RWPE1 (cell line): ENCODE results near the gene GLP2R.

Source experiments
- CTCF ChIA-PET: fragments of 350-600 bp; sonication (Branson Sonifier 250); formaldehyde crosslinking; extraction: SDS; loops from one replicate; lab custom pipeline; 2021; lab: Yijun Ruan, JAX
- POLR2A ChIA-PET: fragments of 400-600 bp; formaldehyde crosslinking; extraction: SDS; loops from one replicate; lab custom pipeline; 2020; ENCODE audit warnings: antibody characterized with exemption; ENCODE audit not compliant: low non-redundant PET; lab: Yijun Ruan, JAX
- DNase-seq: peaks from one replicate; pipeline ENCODE4 v3.0.0; 2012; ENCODE audit warnings: low spot score
- H3K27ac ChIP-seq: fragments of 450-650 bp; 2 replicates; pipeline ENCODE4 v1.5.1; 2017
- TF ChIP-seq, protein P1 (sequence below): fragments of 450-650 bp; conservative IDR thresholded peaks from 2 replicates; pipeline ENCODE4 v1.5.1; 2017; ENCODE audit warnings: low read depth, mild to moderate bottlenecking

The GLP2R gene

DNA sequence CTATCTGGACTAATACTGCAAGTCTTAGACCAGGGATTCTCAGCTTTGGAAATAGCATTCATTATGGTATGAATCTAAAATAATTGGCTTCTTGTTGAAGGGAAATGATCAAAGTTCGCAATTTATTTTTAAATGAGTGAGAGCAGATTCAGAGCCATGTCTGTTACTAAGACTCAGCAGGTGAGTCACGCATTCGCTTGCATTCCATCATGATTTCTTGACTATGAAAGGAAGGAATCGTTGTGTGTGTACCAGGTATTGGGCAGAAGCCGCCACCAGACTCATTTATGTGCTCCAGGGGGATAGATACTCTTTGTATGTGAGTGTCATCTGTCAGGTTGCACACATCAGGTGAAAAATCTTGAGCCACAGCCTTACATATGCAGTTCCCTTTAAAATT lies 14.6 kb upstream of the GLP2R start:
- ChIA-PET CTCF (interaction anchor here (0.6 to 0.7 kb wide), 2 partner anchors 23 to 204 kb away, joined by 3 to 4 read pairs; no protein-coding TSS in a partner anchor), POLR2A (no interaction called here)
- TF ChIP-seq, protein P1, sequence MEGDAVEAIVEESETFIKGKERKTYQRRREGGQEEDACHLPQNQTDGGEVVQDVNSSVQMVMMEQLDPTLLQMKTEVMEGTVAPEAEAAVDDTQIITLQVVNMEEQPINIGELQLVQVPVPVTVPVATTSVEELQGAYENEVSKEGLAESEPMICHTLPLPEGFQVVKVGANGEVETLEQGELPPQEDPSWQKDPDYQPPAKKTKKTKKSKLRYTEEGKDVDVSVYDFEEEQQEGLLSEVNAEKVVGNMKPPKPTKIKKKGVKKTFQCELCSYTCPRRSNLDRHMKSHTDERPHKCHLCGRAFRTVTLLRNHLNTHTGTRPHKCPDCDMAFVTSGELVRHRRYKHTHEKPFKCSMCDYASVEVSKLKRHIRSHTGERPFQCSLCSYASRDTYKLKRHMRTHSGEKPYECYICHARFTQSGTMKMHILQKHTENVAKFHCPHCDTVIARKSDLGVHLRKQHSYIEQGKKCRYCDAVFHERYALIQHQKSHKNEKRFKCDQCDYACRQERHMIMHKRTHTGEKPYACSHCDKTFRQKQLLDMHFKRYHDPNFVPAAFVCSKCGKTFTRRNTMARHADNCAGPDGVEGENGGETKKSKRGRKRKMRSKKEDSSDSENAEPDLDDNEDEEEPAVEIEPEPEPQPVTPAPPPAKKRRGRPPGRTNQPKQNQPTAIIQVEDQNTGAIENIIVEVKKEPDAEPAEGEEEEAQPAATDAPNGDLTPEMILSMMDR, result no peak
- peak; percentile 61 for DNase-seq
- no peak overlapping the region for H3K27ac ChIP-seq

GRCh38 chr17:9811537-9811936 lies 14.2 kb upstream of the GLP2R start:
- ChIA-PET CTCF (no interaction called here), POLR2A (no interaction called here)
- no peak overlapping the region for H3K27ac ChIP-seq
- DNase-seq, result no peak
- TF ChIP-seq, protein P1, result no peak

DNA sequence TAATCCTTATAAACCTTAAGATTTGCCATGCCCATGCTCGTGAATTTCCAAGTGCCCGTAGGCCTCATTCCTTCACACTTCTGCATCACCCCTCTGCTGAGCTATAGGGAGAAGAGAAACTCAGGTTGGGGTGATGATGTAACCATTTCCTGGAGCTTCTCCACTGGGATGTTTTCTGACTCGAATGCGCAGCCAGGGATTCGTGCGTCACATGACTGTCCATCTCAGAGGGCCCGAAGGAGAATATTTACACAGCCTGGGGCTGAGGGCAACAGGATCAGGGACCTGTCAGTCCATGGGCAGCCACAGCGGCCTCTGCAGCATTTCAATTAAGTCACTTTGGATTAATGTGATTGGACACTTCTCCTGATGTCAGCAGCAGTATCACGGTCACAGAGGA lies 12.6 kb upstream of the GLP2R start:
- ChIA-PET CTCF (no interaction called here), POLR2A (no interaction called here)
- TF ChIP-seq, protein P1, result no peak
- no peak for DNase-seq
- H3K27ac ChIP-seq, result no peak overlapping the region

DNA sequence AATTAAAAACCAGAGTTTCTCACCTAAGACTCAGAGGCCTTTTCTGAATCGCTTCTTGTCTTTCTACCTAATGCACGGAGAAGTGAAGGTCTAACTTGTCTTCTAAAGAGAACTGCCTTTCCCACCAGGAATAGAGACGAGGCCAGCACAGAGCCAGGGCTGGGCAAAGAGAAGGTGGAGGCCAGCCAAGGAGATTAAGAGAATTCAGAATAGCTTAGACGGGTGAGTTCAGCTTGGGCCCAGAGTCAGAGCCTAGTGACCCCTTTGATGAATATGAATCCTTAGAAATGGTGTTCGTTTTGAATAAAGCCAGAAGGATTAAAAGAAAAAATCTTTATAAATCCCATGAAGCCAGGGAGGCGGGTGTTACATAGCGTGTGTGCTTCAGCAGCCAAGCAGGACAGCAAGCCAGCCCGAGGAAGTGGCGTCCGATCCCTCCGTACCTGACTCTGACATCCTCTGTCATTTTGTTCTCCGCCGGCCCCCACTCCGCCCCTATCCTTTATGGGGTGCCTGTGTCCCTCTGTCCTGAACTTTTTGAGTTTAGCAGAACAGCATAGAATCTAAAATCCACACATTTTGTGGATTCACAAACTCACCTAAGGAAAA lies 11.3 kb upstream of the GLP2R start:
- CTCF ChIA-PET, result interaction anchor here (0.6 kb wide), 1 partner anchor 63 kb away, joined by 4 read pairs; no protein-coding TSS in a partner anchor
- TF ChIP-seq, protein P1, result no peak
- H3K27ac ChIP-seq, result no peak overlapping the region
- POLR2A ChIA-PET, result no interaction called here
- no peak for DNase-seq

DNA sequence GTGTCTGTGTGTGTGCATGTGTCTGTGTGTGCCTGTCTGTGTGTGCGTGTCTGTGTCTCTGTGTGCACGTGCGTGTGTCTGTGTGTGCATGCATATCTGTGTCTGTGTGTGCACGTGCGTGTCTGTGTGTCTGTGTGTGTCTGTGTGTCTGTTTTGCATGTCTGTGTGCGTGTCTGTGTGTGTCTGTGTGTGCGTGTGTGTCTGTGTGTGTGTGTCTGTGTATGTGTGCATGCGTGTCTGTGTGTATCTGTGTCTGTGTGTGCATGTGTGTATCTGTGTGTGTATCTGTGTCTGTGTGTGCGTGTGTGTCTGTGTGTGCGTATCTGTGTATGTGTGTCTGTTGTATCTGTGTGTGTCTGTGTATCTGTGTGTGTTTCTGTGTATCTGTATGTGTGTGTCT lies 9.3 kb upstream of the GLP2R start:
- H3K27ac ChIP-seq, result no peak overlapping the region
- CTCF ChIA-PET, result interaction anchor here (0.9 kb wide), 1 partner anchor 86 kb away, joined by 5 read pairs; no protein-coding TSS in a partner anchor
- no peak for DNase-seq
- TF ChIP-seq, protein P1, result no peak
- POLR2A ChIA-PET, result no interaction called here

- ChIA-PET POLR2A (no interaction called here), CTCF (interaction anchor here (0.8 to 0.9 kb wide), 2 partner anchors 87 to 303 kb away, joined by 3 to 5 read pairs; no protein-coding TSS in a partner anchor)
- DNase-seq, result peak; percentile 79
- no peak overlapping the region for H3K27ac ChIP-seq
- TF ChIP-seq, protein P1, result no peak
Observed at GRCh38 chr17:9817086-9817485, 8.6 kb upstream of the GLP2R start.
